Measurements from ENCODE around the gene SLC25A42.
"Not testable (repeated sequence)": the region's sequence is repeated elsewhere in the genome, so short reads cannot be mapped to it uniquely, and the experiment has no call there.

Gene SLC25A42

DNA sequence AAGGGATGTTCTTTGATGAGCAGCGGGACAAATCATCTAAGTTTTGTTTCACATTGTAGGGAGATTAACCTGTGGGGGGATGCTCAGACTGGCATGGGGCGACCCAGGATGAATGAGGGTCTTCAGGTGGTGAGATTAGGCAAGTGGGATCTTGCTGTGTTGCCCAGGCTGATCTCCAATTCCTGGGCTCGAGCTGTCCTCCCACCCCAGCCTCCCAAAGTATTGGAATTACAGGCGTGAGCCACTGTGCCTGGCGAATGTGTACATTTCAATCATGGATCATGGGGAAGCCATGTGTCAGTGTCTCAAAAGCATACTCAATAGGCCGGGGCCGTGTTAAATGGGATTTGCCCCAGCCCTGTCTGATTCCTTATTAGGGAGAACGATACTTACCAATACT lies 8.1 kb downstream of the SLC25A42 start:
- no peak for DNase-seq

DNA sequence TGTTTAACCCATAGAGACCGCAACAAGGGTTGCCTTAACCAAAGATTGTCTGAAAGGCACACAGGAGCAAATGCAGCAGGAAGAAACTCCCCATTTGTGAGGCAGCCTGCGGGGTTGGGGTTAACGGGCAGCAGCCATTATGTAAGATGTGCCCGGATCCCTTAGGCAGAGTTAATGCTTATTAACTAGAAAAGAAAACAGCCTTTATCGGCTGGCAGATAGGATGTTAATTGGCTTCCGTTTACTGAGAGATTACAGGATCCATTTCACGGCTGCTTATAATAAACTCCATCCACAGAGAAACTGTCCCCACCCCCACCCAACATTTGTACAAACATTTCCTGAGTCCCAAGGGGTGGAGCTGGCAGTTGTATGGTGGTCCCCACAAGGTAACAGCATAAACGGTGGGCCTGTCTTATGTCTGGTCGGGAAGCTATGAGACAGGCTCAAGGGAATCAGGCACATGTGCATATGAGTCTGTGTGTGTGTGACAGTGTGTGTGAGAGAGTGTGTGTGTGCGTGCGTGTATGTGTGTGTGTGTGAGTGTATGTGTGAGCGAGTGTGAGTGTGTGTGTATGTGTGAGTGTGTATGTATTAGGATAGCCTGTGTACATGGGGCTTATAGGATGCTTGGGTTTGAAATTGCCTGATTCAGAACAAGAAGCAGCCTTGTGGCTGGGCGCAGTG lies 10.5 kb downstream of the SLC25A42 start:
- DNase-seq: peak; percentile 20

DNA sequence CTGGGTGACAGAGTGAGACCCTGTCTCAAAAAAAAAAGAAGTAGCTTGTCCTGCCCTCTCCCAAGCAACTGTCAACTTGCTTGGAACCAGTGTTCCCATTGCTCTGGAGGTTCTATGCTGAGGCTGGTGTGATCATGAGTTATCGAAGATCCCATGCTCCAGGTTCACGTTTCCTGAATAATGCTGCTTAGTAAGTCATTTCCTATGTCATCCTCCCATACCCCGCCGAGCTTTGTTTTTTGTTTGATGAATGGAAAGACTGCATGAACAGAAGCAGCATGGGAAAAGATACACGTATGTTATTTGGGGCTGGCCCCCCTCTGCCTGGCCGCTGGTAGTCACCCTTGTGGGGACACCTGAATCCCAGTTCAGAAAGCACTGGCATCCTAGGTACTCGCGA lies 11.3 kb downstream of the SLC25A42 start:
- DNase-seq: no peak

DNA sequence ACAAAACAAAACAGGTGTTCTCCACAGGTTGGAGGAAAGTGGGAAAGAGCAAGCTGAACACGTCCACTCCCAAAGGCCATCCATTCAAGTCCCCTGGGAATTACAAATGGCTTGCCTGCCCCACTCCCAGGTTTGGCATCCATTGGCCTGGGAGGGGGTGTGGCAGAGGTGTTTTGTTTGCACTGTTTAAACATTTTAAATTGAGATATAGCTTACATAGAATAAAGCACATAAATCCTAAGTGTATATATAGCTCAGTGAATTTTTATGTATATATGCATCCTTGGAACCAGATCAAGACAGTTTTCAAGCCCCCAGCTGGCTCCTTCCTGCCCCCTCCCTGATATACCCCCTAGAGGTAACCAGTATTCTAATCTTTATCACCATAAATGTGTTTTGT lies 12.7 kb downstream of the SLC25A42 start:
- no peak for DNase-seq

DNA sequence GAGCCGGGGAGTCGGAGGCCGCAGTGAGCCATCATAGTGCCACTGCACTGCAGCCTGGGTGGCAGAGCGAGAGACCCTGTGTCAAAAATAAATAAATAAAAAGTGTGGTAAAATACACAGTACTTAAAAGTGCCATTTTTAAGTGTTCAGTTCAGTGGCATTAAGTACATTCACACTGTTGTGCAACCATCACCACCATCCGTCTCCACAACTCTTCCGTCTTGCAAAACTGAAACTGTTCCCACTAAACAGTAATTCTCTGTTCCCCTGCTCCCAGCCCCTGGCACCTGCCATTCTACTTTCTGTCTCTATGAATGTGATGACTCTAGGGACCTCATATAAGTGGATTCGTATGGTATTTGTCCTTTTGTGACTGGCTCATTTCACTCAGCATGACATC lies 13.3 kb downstream of the SLC25A42 start:
- DNase-seq: peak; percentile 47

DNA sequence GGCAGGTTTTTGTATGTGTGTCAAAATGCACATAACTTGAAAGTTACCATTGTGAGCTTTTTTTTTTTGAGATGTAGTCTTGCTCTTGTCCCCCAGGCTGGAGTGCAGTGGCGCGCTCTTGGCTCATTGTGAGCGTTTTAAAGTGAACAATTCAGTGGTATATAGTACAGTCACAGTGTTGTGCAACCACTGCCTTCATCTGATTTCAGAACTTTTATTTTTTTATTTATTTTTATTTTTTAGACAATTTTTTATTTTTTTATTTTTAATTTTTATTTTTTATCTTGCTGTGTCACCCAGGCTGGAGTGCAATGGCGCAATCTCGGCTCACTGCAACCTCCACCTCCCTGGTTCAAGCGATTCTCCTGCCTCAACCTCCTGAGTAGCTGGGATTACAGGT lies 15.0 kb downstream of the SLC25A42 start:
- no peak for DNase-seq

DNA sequence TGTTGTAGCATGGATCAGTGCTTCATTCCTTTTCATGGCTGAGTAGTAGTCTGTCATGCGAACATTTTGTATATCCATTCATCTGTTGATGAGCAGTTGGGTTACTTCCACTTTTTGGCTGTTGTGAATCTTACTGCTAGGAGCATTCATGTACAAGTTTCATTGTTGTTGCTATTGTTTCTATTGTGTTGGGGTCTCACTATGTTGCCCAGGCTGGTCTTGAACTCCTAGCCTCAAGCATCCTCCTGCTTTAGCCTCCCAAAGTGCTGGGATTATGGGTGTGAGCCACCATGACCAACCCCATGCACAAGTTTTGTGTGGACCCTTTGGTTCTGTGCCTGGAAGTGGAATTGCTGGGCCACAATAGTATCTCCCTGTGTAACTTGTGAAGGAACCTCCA lies 15.8 kb downstream of the SLC25A42 start:
- DNase-seq: no peak

DNA sequence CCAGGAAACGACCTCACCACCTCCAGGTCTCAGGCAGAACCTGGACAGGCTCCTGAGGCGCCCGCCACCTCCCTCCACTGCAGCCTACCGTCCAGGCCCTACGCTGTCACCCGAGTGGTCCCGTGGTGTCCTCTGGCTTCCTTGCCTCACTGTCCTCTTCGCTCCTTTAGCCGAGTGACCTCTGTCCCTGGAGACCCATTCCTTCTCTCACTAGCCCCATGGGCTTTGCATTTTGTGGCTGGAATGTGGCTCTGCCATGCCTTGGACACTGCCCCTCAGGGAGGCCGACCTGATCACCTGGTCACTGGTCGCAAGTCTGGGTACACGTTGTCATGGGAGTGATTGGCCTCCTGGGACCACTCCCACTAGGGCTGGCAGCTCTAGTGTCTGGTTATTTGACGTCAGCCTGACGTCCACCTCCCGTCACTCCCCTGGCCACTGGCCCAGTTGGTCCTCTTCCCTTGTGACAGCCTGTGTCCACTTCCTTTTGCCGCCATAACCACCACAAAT lies 17.9 kb downstream of the SLC25A42 start:
- DNase-seq: no peak

DNA sequence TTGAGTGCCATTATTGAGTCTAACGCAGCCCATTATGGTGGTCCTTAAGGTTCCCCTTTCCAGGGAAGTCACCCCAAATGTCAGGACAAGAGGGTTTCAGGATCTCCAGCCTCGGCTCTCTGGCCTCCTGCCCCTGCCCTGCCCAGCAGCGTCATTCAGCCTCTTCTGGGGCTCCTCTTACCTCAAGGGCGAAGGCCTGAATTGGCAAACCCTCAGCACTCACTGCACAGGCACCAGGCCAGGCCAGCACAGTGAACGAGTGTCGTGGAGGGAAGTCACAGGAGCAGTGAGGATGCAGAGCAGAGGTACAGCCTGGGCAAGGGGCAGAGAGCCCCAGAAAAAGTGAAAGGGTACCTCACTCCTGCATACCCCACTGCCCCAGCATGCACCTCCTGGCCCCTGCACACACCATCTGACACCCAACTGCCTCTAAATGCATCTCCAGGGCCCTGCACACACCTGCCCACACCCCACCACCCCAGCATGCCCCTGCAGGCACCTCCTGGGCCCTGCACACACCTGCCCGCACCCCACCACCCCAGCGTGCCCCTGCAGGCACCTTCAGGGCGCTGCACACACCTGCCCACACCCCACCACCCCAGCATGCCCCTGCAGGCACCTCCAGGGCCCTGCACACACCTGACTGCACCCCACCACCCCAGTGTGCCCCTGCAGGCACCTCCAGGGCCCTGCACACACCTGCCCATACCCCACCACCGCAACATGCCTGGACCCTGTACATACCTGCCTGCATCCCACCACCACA lies 19.8 kb downstream of the SLC25A42 start:
- DNase-seq: no peak

DNA sequence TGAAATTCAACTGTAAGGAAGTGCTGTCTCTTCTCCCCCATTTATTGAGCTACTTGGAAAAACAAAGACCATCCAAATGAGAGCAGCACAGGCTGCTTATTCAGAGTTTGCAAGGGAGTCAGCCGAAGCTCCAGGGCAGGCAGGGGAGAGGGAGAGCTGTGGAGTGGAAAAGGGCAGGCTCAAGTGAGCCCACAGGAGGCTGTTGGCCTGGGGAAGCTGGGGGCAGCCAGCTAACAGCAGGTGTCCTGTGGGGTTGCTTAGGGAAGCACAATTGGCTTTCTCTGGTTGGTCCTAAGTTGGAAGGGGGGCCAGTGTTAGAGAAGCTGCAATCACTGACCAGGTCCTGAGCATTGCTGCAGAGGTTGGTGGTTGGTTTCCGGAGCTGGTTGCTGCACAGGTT lies 23.9 kb downstream of the SLC25A42 start:
- no peak for DNase-seq

DNA sequence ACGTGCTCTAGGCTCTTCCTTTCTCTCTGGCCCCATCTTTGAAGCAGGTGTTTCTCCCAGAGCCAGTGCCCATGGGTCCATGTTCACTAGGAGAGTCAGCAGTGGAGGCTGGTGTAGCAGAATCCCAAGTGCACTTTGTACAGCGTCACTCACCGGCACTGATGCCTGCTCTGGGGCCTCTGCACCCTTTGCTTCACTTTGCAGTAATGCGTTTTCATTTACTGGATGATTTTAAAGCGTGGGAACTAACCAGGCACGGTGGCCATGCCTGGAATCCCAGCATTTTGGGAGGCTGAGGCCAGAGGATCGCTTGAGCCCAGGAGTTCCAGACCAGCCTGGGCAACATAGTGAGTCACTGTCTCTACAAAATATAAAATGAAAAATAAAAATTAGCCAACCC lies 30.7 kb downstream of the SLC25A42 start:
- DNase-seq: no peak

DNA sequence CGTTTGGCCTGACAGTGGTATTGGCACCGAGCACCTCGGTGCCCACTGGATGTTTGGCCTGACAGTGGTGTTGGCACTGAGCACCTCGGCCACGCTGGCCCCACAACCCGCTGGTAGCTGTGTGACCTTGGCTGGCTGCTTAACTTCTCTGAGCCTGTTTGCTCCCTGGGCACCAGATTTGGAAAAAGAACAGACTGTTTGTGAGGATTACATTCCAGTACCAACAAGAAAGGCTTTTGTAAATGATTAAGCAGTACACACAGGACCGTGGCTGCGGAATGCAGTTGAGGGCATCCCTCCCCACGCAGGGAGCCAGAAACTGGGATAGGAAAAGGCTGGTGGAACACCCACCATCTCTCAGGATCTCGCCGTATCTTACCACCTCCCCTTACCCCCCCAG lies 31.9 kb downstream of the SLC25A42 start:
- no peak for DNase-seq

DNA sequence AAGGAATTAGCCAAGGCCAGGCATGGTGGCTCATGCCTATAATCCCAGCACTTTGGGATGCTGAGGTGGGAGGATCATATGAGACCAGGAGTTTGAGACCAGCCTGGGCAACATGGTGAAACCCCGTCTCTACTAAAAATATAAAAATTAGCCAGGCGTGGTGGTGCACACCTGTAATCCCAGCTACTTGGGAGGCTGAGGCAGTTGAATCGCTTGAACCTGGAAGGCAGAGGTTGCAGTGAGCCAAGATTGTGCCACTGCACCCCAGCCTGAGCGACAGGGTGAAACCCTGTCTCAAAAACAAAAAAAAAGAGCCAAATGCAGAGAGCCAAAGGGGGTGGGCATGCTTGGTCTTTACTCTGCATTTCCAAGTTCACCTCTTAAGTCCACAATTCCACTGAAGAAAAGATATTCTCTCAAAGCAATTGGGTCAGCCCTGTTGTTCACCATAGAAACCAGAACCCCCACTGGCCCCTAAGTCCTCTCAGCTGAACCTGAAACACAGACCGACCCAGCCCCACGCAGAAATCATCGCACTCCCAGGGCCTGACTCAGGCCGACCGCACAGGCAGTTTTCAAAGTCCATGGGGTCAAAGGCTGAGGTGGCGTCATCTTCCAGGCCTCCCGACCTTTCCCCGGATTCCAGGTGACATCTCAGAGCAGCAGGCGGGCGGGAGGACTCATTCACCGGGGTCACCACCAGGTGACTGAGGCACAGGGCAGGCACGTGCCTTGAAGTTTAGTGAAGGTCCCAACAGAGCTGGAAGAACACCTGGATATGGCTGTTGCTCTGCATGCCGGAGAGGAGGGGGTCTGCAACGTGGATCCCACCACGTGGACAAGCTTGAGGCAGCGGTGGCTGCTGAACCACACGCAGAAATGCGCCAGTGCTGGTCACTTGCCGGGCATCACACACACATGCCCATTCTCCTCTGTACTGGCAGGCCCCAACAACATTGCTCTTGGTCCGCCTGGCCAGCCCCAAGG lies 33.1 kb downstream of the SLC25A42 start:
- no peak for DNase-seq

DNA sequence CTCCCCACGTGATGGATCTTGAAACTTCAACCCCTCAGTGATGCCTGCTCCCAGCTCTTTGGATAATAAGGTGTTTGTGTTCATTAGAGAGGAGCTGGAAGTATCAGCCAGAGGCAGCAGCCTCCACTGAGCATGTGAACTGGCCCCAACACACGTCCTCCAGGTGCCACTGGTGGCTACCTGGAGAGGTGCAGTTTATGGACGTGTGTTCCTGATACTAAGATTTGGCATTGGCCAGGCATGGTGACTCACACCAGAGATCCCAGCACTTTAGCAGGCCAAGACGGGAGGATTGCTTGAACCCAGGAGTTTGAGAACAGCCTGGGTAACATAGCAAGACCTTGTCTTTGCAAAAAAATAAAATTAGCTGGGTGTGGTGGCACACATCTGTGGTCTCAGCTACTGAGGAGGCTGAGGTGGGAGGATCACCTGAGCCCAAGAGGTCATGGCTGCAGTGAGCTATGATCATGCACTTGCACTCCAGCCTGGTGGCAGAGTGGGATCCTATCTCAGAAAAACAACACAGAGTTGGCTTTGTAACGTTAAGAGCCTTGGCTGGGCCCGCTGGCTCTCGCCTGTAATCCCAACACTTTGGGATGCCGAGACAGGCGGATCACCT lies 34.4 kb downstream of the SLC25A42 start:
- DNase-seq: no peak

DNA sequence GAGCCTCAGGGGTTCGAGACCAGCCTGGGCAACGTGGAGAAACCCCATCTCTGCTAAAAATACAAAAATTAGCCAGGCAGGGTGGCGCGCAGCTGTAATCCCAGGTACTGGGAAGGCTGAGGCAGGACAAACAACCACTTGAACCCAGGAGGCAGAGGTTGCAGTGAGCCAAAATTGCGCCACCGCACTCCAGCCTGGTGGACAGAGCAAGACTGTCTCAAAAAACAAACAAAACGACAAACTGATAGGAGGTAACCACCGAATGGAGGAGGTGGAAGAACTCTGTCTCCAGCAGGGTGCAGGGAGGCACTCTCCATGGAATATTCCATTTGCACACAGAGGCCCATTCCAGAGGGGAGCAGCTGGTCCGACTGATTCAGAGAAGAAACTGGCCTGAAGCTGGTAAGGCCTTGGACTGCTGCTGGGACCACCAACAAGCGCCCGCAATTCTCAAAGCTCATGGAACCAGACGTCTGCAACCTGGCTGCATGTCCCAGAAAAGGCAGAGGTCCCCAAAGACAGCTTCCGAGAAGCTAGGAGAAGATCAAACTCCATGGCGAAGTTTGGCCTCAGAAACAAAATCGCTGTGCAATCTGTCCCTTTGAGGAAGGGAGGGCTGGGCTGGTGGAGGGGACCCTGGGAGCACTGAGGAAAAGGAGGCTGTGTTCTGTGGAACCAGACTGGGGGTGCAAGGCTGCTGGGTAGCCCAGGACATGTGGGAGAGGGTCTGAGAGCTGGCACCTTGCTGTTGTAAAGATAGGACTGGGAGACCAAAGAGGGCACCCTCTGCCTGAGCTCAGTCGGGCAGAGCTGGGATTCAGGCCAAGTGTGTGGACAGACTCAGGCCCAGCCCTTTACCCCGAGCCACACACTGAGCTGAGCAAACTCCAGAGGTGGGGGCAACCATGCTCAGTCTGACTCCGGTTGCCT lies 35.2 kb downstream of the SLC25A42 start:
- DNase-seq: no peak

DNA sequence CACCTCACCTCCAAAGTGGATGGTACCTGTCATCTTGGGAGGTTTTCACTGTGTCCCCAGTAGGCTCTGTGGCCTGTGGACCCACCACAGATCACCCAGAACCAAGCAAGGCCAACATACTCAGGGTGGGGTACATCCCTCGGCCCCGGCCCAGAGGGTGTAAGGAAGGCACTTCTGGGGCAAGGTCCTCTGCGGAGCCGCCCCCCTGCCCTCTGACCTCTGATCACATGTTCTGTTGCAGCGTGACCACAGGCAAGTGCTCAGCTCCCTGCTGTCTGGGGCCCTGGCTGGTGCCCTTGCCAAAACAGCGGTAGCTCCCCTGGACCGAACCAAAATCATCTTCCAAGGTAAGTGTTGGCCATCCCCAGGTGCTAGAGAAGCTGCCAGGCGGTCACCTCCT lies 37.7 kb downstream of the SLC25A42 start:
- no peak for DNase-seq

DNA sequence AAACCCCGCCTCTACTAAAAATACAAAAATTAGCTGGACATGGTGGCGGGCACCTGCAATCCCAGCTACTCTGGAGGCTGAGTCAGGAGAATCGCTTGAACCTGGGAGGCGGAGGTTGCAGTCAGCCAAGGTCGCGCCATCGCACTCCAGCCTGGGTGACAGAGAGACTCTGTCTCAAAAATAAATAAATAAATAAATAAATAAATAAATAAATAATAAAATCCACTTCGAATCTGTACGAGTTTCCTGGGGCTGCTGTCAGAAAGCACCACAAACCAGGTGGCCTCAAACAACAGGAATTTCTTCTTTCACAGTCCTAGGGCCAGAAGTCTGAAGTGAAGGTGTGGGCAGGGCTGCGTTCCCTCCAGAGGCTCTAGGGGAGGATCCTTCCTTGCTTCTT lies 38.8 kb downstream of the SLC25A42 start:
- DNase-seq: not testable (repeated sequence)

DNA sequence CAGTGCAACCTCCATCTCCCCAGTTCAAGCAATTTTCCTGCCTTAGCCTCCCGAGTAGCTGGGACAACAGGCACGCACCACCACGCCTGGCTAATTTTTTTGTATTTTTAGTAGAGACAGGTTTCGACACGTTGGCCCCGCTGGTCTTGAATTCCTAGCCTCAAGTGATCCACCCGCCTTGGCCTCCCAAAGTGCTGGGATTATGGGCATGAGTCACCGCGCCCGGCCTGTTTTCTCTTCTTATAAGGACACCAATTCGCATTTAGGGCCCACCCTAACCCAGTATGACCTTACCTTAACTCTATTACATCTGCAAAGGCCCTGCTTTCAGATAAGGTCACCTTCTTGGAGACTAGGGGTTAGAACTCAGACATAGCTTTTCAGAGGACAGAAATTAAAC lies 39.4 kb downstream of the SLC25A42 start:
- no peak for DNase-seq

DNA sequence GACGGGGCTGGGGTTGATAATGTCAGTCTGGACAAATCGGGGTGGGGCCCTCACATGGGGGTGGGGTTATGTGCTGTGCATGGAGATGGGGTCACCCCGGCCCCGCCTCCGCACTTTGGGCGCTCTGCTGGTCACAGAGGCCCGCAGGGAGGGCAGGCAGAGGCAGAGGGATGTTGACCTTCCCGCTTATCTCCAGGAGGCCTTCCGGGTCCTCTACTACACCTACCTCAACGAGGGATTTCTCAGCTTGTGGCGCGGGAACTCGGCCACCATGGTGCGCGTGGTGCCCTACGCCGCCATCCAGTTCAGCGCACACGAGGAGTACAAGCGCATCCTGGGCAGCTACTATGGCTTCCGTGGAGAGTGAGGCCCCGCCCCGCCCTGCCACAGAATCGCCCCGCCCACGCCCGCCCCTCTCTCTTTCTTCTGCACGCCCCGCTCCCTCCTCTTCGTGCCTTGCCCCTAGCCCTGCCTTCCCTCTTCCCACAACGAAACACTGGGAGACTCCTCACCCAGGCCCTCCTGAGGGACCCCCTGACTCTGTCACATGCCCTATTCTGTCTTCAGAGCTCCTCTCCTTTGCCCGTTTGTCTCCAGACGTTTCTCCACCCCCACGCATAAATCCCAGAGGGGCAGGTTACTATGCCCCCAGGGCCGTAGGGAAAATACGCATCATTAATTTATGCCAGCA lies 41.7 kb downstream of the SLC25A42 start:
- peak; percentile 49 for DNase-seq

DNA sequence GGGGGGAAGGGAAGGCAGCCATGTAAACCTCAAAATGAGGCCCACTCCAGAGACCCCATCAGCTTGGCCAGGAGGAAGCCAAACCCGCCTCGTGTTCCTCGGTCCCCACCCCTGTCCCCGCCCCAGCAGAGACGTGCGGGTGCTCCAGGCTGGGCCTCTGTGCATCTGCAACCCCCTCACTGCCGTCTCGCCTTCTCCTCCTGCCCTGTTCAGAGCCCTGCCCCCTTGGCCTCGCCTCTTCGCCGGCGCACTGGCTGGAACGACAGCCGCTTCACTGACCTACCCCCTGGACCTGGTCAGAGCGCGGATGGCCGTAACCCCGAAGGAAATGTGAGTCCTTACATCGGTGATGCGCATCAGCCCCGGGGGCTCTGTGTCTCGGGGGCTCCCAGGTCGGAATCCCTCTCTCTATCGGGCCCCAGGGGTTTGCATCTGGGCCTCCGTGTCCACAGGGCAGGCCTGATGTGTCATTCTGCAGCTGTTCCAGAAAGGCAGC lies 42.3 kb downstream of the SLC25A42 start:
- no peak for DNase-seq

DNA sequence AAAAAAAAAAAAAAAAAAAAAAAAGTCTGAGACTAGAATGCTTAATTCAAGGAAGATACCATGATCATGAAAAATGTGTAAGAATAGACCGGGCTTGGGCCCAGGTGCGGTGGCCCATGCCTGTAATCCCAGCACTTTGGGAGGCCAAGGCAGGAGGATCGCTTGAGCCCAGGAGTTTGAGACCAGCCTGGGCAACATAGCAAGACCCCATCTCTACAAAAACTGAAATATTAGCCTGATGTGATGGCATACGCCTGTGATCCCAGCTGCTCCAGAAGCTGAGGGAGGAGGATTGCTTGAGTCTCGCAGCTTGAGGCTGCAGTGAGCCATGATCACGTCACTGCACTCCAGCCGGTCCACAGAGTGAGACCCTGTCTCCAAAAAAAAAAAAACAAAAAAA lies 43.1 kb downstream of the SLC25A42 start:
- not testable (repeated sequence) for DNase-seq

Measured in NCI-H2171 treated with DMSO at 0.1 percent for 48 hours (cell line).